Smooth muscle cell (in vitro differentiated cells): ENCODE results near the gene OGT. TPM values are rescaled to one million over a fixed set of nuclear protein-coding genes. Genes with fewer than 3 reads are reported as not detected.

Experiments used
- DNase-seq: peaks from one replicate; lab custom pipeline; 2025; ENCODE audit not compliant: unreplicated experiment; lab: John Stamatoyannopoulos, UW
- H2AFZ ChIP-seq: fragments of 200-600 bp; sonication (generic); 2 replicates; pipeline ENCODE4 v1.6.0; 2016; ENCODE audit warnings: antibody characterized with exemption, low read depth, mild to moderate bottlenecking
- H3F3A ChIP-seq: fragments of 200-600 bp; sonication (generic); 2 replicates; pipeline ENCODE4 v1.6.0; 2017; ENCODE audit warnings: antibody characterized with exemption, low read depth
- H3K27ac ChIP-seq: fragments of 200-600 bp; sonication (generic); 2 replicates; pipeline ENCODE4 v1.5.1; 2016; ENCODE audit warnings: low read depth, mild to moderate bottlenecking
- H3K27me3 ChIP-seq: fragments of 200-600 bp; sonication (generic); 2 replicates; pipeline ENCODE4 v1.6.1; 2016; ENCODE audit warnings: low read depth, mild to moderate bottlenecking
- H3K36me3 ChIP-seq: fragments of 200-600 bp; sonication (generic); 2 replicates; pipeline ENCODE4 v1.5.1; 2016; ENCODE audit warnings: low read depth
- H3K4me1 ChIP-seq: fragments of 200-600 bp; sonication (generic); 2 replicates; pipeline ENCODE4 v1.5.1; 2016; ENCODE audit warnings: low read depth
- H3K4me2 ChIP-seq: fragments of 200-600 bp; sonication (generic); 2 replicates; pipeline ENCODE4 v1.6.0; 2016; ENCODE audit warnings: mild to moderate bottlenecking
- H3K4me3 ChIP-seq: fragments of 200-600 bp; sonication (generic); 2 replicates; pipeline ENCODE4 v1.5.1; 2016; ENCODE audit warnings: mild to moderate bottlenecking
- H3K79me2 ChIP-seq: fragments of 200-600 bp; sonication (generic); 2 replicates; pipeline ENCODE4 v1.6.0; 2016; ENCODE audit warnings: low read depth, mild to moderate bottlenecking
- H3K9ac ChIP-seq: fragments of 200-600 bp; sonication (generic); 2 replicates; pipeline ENCODE4 v1.6.0; 2016; ENCODE audit warnings: low read depth
- H3K9me3 ChIP-seq: fragments of 200-600 bp; sonication (generic); replicated peaks from 2 replicates; pipeline ENCODE4 v1.5.1; 2016; ENCODE audit warnings: low read depth
- H4K20me1 ChIP-seq: fragments of 200-600 bp; sonication (generic); 2 replicates; pipeline ENCODE4 v1.6.0; 2016; ENCODE audit warnings: low read depth
- WGBS: methylation state at CpG from one replicate; pipeline ENCODE4 v1.1.7; 2016; ENCODE audit warnings: low lambda C conversion rate; 5-methylcytosine and 5-hydroxymethylcytosine counted together
- polyA plus RNA-seq: library from polyadenylated mRNA; unstranded; fragments of >200 nt; fragmentation: Nextera tagmentation; extraction: Ambion mirVana; gene quantifications from 2 replicates; pipeline ENCODE4 v1.2.1, GENCODE V29; 2016
- total RNA-seq: library from RNA; depleted of rRNA; stranded (reverse); fragments of >200 nt; gene quantifications from 2 replicates; pipeline ENCODE4 v1.2.3, GENCODE V29; 2014
- TF ChIP-seq, protein P1 (sequence below): fragments of 200-600 bp; sonication (generic); IDR thresholded peaks from 2 replicates; pipeline ENCODE4 v1.5.1; 2017; ENCODE audit warnings: borderline replicate concordance, mild to moderate bottlenecking, antibody characterized with exemption; ENCODE audit not compliant: insufficient read depth, poor library complexity, severe bottlenecking

Gene OGT
- total and polyA plus RNA-seq, 2 experiments from 2014 or later: 13.2 to 67.4 TPM

DNA sequence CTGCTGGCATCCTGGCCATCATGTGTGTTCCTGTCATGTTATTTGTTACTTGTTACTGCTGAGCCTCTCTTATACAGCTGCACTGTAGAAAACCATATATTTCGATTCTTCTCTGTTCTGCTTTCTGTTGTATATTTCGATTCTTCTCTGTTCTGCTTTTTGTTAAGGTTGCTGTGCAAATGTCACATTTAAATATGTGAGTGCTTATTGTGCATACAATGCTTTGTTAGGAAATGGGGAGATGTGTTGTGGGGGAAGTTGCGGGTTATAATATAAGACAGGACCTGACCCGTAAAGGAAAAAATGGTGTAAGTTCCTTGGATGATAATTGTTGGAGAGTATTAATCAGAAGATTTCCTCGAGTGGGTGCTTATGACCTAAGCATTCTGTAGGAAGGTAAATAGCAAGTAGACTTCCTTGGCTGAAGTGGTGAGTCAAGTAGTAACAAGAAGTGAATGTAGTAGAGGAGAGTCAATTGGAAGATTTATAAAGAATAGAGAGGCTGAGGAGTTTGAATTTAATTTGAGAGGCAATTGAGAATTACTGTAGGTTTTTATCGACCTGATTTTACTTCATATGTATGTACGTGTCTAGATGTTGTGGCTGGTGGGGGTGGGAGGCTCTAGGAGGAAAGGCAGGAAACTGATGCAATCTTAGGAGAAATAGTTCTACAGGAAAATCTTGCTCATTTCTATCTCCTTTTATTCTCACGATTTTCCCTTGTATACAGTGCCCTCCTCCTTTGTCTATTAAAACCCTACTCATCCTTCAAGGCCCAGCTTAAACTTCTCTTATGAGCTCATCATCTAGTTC, 8.5 kb downstream of the OGT start:
- no peaks in the 10 kb centered on the region for H3K4me1 ChIP-seq
- H4K20me1 ChIP-seq: peaks cover 97% of the 10 kb centered on the region
- DNase-seq: no peak
- WGBS: 59% methylated on average over 8 of the region's 8 CpGs
- peaks cover 5% of the 10 kb centered on the region for H3F3A ChIP-seq
- no peak overlapping the region for H3K4me3 ChIP-seq
- TF ChIP-seq, protein P1, sequence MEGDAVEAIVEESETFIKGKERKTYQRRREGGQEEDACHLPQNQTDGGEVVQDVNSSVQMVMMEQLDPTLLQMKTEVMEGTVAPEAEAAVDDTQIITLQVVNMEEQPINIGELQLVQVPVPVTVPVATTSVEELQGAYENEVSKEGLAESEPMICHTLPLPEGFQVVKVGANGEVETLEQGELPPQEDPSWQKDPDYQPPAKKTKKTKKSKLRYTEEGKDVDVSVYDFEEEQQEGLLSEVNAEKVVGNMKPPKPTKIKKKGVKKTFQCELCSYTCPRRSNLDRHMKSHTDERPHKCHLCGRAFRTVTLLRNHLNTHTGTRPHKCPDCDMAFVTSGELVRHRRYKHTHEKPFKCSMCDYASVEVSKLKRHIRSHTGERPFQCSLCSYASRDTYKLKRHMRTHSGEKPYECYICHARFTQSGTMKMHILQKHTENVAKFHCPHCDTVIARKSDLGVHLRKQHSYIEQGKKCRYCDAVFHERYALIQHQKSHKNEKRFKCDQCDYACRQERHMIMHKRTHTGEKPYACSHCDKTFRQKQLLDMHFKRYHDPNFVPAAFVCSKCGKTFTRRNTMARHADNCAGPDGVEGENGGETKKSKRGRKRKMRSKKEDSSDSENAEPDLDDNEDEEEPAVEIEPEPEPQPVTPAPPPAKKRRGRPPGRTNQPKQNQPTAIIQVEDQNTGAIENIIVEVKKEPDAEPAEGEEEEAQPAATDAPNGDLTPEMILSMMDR: no peak
- no peaks in the 10 kb centered on the region for H3K9me3 ChIP-seq
- H3K79me2 ChIP-seq: peaks cover 86% of the 10 kb centered on the region
- peak overlapping the region; percentile 30 for H3K4me2 ChIP-seq
- no peaks in the 10 kb centered on the region for H3K27me3 ChIP-seq
- H3K9ac ChIP-seq: peak overlapping the region; percentile 40
- no peak overlapping the region for H2AFZ ChIP-seq
- H3K27ac ChIP-seq: peak overlapping the region; percentile 83
- H3K36me3 ChIP-seq: no peaks in the 10 kb centered on the region

DNA sequence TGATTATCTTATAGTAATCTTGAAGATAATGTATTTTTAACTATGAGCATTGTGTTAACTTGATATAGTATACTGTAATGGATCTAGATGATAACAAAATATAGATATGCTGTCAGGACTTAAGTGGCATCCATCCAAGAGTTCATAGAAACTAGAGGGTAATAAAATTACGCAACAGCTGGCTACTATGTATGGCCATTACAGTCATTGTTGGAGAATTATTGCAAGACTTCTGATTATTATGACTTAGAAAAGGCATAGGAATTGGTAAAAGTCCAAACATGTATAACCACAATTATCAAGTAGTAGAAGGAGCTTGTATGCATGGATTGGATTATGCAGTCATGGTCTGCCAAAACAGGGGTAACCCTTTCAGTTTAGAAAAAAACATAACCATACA, 9.5 kb downstream of the OGT start:
- DNase-seq: no peak
- Histone ChIP-seq H3K36me3 (no peaks in the 10 kb centered on the region), H2AFZ (no peak overlapping the region), H3F3A (peaks cover 5% of the 10 kb centered on the region), H3K9ac (no peak overlapping the region), H3K4me3 (no peak overlapping the region), H3K4me2 (no peak overlapping the region), H4K20me1 (peaks cover 97% of the 10 kb centered on the region), H3K27ac (peak overlapping the region; percentile 83), H3K4me1 (no peaks in the 10 kb centered on the region), H3K79me2 (peaks cover 86% of the 10 kb centered on the region), H3K27me3 (no peaks in the 10 kb centered on the region), H3K9me3 (no peaks in the 10 kb centered on the region)
- WGBS: 79% methylated on average over 1 of the region's 1 CpG
- TF ChIP-seq, protein P1: no peak

DNA sequence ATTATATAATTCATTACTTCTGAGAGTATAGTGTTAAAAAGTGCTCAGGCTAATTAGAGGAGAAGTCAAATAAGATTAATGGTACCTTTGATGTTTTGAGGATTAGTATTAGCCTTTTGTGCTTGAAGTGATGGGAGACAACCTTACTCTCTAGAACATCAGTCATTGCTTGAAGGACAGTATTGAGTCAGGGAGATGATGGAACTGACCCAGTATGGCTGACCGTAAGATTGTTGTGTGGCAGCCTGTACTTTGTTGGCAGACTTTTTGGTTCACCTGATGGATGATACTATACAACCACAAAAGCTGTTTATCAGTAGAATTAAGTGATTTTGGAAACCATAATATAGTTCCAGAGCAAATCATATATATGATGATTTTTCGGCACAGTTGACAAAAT, 9.9 kb downstream of the OGT start:
- H3K27ac ChIP-seq: peak overlapping the region; percentile 83
- H3K9me3 ChIP-seq: no peaks in the 10 kb centered on the region
- peaks cover 86% of the 10 kb centered on the region for H3K79me2 ChIP-seq
- H3F3A ChIP-seq: peaks cover 5% of the 10 kb centered on the region
- no peak for DNase-seq
- H3K27me3 ChIP-seq: no peaks in the 10 kb centered on the region
- TF ChIP-seq, protein P1: no peak
- H3K4me2 ChIP-seq: no peak overlapping the region
- H3K36me3 ChIP-seq: no peaks in the 10 kb centered on the region
- no peak overlapping the region for H3K9ac ChIP-seq
- peaks cover 97% of the 10 kb centered on the region for H4K20me1 ChIP-seq
- no peak overlapping the region for H2AFZ ChIP-seq
- no peaks in the 10 kb centered on the region for H3K4me1 ChIP-seq
- no peak overlapping the region for H3K4me3 ChIP-seq
- 89% methylated on average over 2 of the region's 2 CpGs for WGBS

DNA sequence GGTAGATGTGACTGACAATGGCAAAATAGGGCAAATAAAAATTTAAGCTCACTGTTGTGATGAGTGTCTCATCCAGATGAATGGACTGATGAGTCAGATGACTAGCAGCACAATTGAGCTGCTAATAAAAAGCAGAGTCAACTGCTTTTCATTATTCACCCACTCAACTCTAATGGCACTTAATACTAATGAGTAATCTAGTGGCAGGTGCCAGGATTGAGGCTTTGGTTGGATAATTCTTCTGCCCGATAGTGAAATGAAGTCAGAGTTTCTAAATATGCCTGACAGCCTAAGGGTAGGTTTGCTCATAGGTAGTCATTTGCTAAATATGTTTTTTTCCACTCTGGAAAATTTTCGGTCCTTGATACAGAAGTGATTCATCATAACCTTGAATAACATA, 10.4 kb downstream of the OGT start:
- Histone ChIP-seq H3F3A (peaks cover 5% of the 10 kb centered on the region), H2AFZ (no peak overlapping the region), H3K27me3 (no peaks in the 10 kb centered on the region), H3K27ac (peak overlapping the region; percentile 83), H3K4me1 (no peaks in the 10 kb centered on the region), H3K9ac (no peak overlapping the region), H3K4me2 (no peak overlapping the region), H3K36me3 (peaks cover under 1% of the 10 kb centered on the region), H3K4me3 (no peak overlapping the region), H3K9me3 (no peaks in the 10 kb centered on the region), H4K20me1 (peaks cover 97% of the 10 kb centered on the region), H3K79me2 (peaks cover 86% of the 10 kb centered on the region)
- TF ChIP-seq, protein P1: no peak
- 52% methylated on average over 2 of the region's 2 CpGs for WGBS
- DNase-seq: no peak
